ENCODE measurements around the gene COA8.

COA8 gene, protein sequence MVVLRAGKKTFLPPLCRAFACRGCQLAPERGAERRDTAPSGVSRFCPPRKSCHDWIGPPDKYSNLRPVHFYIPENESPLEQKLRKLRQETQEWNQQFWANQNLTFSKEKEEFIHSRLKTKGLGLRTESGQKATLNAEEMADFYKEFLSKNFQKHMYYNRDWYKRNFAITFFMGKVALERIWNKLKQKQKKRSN

GRCh38 chr14:103562429-103563225 is at the start of gene COA8, which contains the start of gene BAG5:
Gene COA8, plus strand, starts transcription at chr14:103562960. Its CDS starts 42 bp downstream, at chr14:103563002.
Gene BAG5, minus strand, starts transcription at chr14:103562657. Its CDS starts 1,493 bp downstream, at chr14:103561164.
- DNase-seq (ENCODE audit: low read depth, low spot score), result peak; percentile 95

DNA sequence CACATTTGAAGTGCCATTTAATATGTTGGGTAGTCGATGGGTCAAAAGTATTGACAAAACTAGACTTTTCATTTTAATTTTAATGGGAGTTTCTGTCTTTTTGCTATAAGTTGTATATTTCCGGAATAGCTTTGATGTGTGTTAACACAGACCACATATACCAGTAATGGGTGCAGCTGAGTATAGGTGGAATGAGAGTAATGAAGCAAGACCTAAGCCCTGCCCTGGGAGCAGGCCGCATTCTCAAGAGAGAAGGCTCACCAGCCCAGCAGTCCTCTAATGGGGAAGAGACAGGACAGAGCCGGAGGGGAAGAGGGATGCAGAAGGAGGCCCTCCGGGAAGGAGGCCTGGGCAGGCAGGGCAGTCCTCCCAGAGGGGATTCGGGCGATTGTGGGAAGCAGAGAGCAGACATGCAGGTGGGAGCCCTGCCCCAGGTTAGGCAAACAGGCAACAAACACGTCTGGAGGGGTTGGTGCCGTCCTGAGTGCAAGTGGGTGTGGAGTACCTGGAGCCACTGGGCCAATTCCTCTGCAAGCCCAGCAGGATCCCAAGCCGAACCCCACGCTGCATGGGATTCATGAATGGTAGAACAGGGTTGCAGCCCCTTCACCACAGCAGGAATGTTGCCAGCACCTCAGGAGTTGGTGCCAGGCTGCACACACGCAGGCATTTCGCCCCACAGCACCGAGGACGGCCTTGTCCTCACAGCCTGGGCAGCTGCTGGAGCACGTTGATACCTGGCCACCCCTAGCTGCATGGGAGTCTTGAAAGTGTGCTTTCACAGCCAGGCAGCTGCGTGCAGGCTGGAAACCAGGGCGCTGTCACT is 48.0 kb upstream of the COA8 start:
- DNase-seq (ENCODE audit: low read depth, low spot score), result no peak

GRCh38 chr14:103516426-103517173 is 46.2 kb upstream of the COA8 start:
- DNase-seq (ENCODE audit: low read depth, low spot score), result no peak

GRCh38 chr14:103517174-103517566 is 45.6 kb upstream of the COA8 start:
- DNase-seq (ENCODE audit: low read depth, low spot score), result no peak

GRCh38 chr14:103517721-103518421 is 44.9 kb upstream of the COA8 start:
- DNase-seq (ENCODE audit: low read depth, low spot score), result peak; percentile 66

DNA sequence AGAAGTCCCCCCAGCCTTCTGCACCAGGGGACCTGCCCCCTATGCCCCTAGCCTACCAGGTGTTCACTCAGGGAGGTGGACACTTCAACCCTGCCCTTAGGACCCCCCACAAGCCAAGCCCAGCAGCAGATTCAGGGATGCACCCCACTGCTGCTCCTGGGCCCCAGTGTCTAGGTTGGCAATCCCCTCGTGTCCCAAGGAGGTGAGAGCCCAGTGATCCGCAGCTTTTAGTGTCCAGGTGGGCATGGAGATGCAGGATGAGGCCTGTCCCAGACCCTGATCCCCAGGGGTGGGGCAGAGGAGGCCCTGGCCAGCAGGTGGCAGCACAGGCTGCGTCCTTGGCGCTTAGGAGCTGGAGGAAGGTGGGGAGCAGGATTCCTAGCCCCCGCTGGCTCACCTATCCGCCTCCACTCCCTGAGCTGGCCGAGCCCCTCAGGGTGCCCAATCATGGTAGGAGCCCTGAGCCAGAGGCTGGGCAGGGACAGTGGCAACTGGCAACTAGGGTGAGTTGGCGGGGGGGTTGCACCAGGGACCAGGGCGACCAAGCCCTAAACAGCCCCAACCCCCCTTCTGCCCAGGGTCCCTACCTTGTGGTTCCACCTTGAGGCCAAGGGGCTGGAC is 44.2 kb upstream of the COA8 start:
- peak; percentile 78 for DNase-seq (ENCODE audit: low read depth, low spot score)

- DNase-seq (ENCODE audit: low read depth, low spot score), result peak; percentile 57
These were observed 43.5 kb upstream of the COA8 start for GRCh38 chr14:103519043-103519836.

GRCh38 chr14:103519837-103520212 is 42.9 kb upstream of the COA8 start:
- DNase-seq (ENCODE audit: low read depth, low spot score), result peak; percentile 56

DNA sequence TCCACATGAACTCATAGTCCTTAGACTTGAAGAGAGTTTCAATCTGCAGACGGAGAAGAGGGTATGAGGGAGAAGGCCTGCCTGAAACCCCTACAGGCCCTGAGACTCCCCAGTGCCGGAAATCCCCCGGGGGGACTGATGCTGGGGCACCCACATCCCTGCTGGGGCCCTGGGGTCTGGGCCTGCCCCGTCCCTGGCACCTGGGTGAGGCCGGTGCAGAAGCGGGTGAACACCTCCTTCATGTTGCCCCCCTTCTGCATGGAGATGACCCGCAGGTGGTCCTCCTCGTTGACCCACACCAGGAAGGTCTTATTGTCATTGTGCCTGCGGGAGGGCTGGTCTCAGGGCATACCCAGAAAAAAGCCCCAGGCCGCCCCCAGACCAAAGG is 42.5 kb upstream of the COA8 start:
- DNase-seq (ENCODE audit: low read depth, low spot score), result no peak

DNA sequence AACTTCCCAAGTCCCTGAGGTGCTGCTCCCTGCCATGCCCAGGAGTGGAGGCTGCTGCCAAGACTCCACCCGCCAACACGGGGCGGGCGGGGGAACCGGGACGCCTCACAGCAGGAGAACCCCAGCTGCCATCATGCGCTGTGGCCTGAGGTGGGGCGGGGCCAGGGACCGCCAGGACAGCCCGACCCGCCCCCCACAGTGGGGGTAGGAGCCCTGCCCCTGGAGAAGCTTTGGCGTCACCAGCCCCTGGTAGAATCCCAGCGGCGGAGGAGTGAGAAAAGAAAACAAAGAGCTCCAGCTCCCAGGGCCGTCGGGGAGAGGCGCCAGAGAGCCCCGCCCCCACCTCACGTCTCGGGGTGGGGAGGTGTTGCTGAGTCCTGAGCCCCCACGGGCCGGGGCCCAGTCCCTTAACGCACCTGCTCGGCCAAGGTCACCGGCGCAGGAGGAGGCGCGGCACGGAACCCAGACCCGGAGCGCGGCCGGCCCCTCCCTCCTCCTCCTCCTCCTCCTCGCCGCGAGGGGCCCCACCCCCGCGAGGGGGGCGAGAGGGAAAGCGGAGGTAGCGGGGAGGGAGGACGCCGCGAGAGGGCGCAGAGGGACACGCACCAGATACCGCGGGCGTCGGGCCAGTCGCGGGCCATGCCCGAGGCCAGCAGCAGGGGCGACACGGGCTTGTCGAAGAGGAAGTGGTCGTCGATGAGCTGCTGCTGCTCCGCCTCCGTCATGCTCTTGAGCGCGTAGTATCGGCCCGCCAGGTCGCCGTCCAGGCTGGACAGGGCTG is 41.9 kb upstream of the COA8 start:
- peak; percentile 91 for DNase-seq (ENCODE audit: low read depth, low spot score)

DNA sequence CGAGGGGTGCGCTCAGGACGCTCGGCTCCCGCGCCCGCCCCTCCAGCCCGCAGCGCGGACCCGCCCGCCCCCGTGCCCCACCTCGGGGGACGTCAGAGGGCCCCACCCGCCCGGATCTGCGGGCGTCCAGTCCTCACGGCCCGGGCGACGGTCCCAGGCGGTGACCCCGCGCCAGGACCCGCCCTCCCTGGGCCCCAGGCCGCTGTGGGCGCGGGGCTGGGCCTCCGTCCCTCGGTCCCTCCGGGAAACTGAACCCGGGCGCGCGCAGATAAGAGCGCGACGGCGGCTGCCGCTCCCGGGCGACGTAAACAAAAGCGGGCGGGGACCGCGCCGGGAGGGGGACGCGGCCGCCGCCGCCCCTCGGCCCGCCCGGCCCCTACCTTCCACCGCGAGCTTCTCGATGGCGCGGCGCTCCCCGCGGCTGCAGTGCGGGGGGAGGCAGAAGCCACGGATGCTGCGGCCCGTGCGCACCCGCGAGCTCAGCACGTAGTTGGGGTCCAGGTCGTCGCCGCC is 41.3 kb upstream of the COA8 start:
- DNase-seq (ENCODE audit: low read depth, low spot score), result no peak

- peak; percentile 50 for DNase-seq (ENCODE audit: low read depth, low spot score)
These were observed 40.7 kb upstream of the COA8 start for GRCh38 chr14:103521951-103522563.

GRCh38 chr14:103522649-103523574 is 39.8 kb upstream of the COA8 start, which contains the start of gene CKB:
Gene CKB, minus strand, starts transcription at chr14:103522830. Its CDS starts 337 bp downstream, at chr14:103522493.
- DNase-seq (ENCODE audit: low read depth, low spot score), result peak; percentile 86

GRCh38 chr14:103523575-103523954 is 39.2 kb upstream of the COA8 start:
- no peak for DNase-seq (ENCODE audit: low read depth, low spot score)

DNA sequence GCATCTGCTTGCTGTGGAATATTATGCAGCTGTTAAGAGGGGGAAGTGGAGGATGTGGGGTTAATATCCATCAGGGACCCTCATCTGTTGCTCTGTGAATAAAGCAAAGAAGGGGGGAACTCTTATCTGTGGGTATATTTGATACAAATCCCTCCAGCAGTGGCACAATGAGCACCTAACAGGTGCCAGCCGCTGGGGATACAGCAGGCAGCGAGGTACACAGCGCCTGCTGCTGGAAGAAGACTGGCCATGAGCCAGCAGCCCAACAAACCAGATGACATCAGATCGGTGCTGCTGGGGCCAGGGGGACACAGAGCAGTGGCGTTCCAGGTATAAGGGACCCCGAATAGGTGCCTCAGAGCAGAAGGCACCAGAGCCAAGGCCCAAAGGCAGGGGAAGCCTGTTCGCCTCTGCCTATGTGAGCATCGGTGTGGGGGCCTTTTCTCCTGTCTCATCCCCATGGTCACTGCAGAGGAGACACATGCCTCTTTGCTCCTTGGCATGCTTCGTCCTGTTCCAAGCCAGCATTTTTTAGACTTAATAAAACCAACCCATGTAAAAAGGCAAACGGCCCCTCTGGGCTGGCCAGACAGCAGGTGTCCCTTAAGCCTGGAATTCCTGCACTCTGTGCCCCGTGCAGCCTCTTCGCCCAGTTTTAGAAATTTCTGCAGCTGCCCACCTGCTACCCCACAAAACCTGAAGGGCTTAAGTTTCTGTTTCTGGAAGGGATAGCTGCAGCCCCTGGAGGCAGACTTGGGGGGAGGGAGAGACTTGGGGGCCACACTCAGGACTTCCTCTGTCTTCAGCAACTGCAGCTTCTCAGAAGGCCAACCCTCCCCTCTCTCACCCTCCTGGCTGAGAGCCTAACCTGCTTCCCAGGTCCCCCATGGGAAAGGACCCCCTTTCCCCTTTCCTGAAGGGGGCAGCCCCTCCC is 38.5 kb upstream of the COA8 start:
- DNase-seq (ENCODE audit: low read depth, low spot score), result no peak
